HG03469 (cell line): Measurements from ENCODE around the gene PPP6R2.

Experiments
- ATAC-seq: cut with Tn5 transposase; IDR thresholded peaks from one replicate; pipeline ENCODE4 v1.9.1; 2021; ENCODE audit warnings: mild to moderate bottlenecking, moderate library complexity, moderate number of reproducible peaks; ENCODE audit not compliant: unreplicated experiment

PPP6R2 gene

GRCh38 chr22:50463188-50463900, 120.2 kb downstream of the PPP6R2 start:
- no peak for ATAC-seq

- no peak for ATAC-seq
These were observed 121.3 kb downstream of the PPP6R2 start for GRCh38 chr22:50464451-50464850.

DNA sequence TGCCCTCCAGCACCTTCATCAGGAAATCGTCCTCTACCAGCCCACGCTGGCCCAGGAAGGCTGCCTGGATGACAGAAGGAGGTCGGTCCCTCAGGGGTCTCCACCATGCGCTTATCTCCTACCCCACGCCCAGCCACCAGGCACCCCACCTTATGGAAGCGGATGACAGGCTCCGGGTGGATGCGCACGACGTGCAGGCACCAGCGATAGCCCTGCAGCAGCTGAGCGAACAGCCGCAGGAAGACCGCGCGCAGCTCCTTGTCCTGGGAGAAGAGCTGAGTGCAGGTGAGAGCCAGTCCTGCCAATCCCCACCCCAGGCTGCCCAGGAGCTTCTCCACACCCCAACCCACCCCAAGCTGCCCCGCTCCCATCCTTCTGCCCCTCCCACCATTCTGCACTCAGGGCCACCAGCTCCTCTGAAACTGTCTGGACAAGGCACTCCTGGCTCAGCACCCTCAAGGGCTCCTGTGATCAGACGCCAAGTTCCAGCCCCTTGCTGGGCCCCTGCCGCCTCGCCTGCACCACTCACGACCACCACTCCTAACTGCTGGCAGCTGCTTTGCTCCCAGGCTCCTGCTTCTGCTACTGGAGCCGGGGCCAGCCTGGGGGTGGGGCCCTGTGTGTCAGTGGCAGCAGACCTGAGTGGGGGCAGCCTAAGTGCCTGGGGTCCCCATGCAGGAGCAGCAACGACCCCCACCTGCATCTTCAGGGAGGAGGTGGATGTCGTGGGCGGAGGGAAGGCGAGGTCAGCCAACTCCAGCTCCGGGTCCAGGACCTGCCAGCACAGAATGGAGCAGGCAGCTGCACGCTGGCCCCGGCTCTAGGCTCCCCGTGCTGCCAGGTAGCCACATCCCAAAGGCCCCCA, 122.2 kb downstream of the PPP6R2 start:
- no peak for ATAC-seq

DNA sequence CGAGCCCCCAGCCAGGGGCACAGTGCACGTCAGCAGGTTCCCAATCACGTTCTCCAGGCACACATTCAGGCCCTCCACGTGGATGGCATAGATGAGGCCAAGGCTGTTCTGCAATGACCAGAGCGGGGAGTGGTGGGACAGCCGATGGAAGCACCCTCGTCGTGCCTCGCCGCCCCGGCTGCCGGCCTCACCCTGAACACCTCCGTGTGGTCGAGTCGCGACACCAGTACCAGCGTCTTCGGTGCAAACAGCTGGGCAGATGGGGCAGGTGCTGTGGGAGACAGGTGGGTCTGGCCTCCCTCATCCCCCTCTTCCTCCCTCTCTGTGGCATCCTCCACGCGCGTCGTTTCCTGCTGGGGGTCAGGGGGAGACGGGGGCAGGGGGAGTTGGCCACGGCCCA, 124.2 kb downstream of the PPP6R2 start:
- no peak for ATAC-seq

GRCh38 chr22:50467773-50468440, 124.8 kb downstream of the PPP6R2 start:
- ATAC-seq: no peak

- ATAC-seq: no peak
These were observed 125.5 kb downstream of the PPP6R2 start for GRCh38 chr22:50468626-50469025.

DNA sequence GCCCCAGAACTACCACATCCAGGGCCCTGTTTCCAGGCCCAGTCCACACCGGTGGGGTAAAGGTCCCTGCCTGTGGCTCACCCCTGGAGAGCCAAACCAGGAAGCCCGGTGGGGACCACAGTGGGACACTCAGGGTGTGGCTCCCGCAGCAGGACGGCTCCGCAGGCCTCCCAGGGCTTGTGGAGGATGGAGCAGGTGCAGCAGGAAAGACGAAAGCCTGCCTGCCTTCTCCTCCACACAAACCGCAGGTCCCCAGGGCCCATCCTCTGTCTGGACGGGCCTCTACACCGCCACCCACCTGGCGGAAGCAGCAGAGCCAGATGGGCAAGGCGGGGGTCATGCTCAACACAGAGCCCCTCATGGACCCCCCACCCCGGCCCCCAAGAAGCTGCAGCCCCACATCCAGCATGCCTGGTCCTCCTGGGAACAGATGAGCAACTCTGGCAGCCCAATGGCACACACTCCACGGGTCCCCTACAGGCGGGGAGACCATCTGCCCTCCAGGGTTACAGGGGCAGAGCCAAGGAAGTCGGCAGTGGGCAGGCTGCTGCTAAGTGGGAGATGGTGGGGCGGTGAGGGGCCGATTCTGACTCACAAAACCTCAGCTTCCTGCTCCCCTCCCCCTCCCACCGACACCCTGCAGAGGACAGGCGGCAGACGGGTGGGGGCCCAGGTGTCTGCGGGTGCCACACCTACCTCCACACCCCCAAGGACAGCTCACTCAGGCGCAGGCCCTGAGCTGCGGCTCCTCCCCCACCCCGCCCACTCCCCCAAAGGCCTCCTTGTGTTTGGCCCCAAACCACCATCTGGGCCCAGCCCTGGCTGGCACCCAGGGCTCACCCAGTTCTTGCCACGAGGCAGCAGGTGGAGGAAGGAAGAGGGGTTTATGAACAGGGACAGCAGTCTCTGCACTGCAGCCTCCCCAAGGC, 126.5 kb downstream of the PPP6R2 start:
- ATAC-seq: no peak

- no peak for ATAC-seq
These were observed 127.4 kb downstream of the PPP6R2 start for GRCh38 chr22:50470491-50470890.

DNA sequence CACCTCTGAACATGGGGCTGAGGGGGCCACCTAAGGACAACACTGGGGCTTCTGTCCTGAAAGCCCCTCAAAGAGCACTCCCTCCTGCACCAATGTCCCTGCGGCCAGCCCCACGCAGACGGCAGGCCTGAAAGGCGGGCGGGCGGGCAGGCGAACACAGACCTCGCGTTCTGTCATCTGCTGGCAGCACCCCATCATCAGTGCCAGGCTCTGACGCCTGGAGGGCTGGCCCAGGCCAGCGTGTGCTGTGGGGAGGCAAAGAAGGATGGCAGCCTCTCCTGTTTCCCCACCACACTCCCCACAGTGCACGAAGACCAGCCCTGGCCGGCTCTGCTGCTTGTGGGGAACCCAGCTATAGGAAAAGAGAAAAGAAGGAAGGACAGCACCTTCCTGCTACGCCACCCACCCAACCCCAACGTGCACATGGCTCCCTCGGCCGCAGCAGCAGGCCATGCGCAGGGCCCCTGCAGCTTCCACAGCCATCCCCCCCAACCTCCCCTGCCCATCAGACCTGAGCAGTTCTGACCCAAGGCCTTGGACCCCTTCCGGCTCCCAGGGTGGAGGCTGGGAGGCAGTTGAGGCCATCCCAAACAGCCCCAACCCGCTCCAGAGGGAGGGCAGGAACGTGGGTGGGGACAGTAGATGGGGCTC, 128.2 kb downstream of the PPP6R2 start:
- ATAC-seq: no peak

DNA sequence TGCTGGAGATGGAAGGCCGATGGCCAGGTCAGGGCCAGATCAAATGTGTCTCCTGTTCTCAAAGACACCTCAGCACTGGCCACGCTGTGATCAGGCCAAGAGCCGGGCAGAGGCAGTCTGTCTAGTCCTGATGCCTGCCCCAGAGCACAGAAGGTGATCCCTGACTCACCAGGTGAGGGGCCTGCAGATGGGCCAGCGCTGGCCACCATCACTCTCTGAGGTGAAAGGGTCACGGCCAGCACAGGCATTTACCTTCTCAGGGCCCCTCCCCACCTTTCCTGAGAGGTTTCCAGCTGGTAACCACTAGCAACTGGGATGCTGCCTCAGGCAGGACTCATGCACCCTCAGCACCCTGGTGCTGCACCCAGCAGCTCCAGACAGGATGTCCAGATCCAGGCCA, 128.8 kb downstream of the PPP6R2 start:
- no peak for ATAC-seq

GRCh38 chr22:50473088-50473487, 130.0 kb downstream of the PPP6R2 start:
- no peak for ATAC-seq

GRCh38 chr22:50473855-50474671, 130.9 kb downstream of the PPP6R2 start:
- no peak for ATAC-seq

DNA sequence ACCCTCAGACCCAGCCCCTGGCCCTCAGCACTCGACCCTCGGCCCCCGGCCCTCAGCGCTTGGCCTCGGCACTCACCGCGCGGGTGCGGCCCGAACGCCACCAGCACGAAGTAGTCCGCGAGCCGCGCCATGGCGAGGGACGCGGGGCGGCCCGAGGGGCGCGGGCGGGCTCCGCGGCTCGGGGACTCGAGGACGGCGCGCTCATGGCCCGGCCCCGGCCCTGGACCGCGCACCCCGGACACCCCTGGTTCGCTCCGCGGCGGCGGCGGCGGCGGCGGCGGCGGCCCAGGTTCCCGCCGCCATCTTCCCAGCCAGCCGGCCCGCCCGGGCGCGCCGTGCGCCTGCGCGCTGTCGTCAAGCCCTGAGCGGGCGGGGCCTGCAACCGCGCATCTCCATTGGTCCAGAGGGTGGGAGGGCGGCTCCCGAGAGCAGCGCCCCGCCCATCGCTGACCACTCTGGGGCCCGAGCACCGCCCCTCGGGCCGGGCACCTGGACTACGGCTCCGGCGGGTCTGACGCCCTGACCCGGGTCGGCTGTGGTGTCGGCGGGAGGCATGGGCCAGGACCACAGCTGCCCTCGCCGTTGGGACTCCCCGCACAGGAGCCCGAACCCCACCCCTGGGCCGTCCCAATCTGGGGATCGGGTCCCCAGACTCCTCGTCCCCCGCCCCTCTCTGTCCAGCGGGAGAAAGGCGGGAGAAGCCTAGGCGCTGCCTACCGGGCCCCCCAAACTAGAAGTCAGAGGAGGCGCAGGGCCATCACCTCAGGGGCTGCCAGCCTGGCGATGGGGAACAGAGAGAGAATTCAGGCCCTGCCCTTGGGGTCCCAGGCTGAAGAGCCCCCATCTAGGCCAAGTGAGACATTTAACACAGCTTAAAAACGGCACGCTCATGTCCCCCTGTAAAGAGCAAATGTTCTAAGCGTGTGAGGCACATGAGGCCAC, 131.9 kb downstream of the PPP6R2 start, which contains the start of gene SBF1:
TSS of gene SBF1 (minus strand) at position 326 of the 942 bp plus-strand sequence. CDS start at position 131, 195 bp downstream.
- peak; percentile 60 for ATAC-seq

GRCh38 chr22:50475652-50476002, 132.5 kb downstream of the PPP6R2 start:
- no peak for ATAC-seq

DNA sequence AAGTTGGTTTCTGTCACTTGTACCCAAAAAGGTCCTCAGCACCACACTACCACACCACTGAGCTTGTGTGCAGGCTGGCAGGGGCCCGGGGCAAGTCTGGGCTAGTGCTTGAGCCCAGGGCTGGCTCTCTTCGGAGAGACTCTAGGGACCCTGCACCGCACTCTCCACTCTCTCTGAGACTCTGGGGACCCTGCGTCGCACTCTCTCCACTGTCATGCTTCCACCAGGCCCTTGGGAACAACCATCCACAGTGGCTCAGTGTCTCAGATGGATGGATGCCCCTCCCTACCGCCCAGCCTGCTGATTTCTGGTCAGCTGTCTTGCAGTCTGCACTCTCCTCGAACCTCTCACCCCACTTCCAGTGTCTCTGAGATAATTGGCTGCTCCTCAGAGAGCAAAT, 133.7 kb downstream of the PPP6R2 start:
- ATAC-seq: no peak

GRCh38 chr22:50477923-50478322, 134.8 kb downstream of the PPP6R2 start:
- ATAC-seq: no peak

- no peak for ATAC-seq
These were observed 136.6 kb downstream of the PPP6R2 start for GRCh38 chr22:50479721-50480120.

DNA sequence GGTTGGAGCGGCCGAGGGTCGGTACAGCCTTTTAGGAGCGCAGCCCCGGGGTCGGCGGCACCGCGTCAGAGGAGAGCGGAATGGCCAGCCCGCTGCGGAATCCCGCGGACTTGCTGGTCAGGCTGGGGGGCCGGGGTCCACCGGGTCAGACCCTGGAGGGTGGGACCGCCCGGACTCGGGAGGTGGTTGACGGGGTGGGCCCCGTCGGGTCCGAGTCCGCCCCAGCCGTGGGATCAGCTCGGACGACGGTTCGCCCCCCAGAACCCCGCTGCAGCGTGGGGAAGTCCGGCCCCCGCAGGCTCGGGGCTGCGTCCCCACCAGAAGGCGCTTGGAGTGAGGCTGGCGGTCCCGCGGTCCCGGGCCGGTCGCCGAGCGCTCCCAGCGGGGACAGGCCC, 137.9 kb downstream of the PPP6R2 start:
- no peak for ATAC-seq
